ENCODE data around the gene PMPCA. TPM values are rescaled to one million over a fixed set of nuclear protein-coding genes. Genes with fewer than 3 reads are reported as not detected.
A peak's percentile ranks its signal among the peaks of the same experiment; 100 is the strongest.

Gene PMPCA
- total and polyA plus RNA-seq, 2 of the 13 experiments (the other 11 are each of a cell fraction or from before 2014, with no cell fraction given), result 70.2 to 88.4 TPM

DNA sequence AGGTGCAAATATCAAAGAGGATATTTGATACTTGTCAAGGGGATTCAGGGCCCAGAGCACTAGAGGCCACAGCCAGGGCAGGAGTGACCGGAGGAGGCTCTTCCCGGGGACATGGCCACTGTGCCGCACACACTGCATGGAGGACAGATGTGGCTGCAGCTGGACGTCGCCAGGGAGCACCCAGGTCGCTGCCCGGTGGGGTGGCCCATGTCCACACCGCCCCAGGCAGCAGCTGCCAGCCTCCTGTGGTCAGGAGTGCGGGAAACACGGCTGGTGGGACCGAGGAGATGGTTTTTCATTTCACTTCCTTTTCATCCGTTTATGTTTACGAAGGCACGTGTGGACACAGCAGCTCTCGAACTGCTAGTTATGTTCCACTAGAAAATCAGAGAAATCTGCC, 57.3 kb downstream of the PMPCA start:
- H3K4me2 ChIP-seq (ENCODE audit: low read depth, low read length), result no peak overlapping the region
- FAIRE-seq, result no peak
- H4K20me1 ChIP-seq (ENCODE audit: insufficient read depth, low read length), result peaks cover 3% of the 10 kb centered on the region; the same call in 1 of the 2 replicates
- H3K9me3 ChIP-seq (ENCODE audit: low read length), result no peaks in the 10 kb centered on the region
- peaks cover 52 to 96% of the 10 kb centered on the region in 2 experiments for H3K36me3 ChIP-seq (replicated peaks in 1 of 2; ENCODE audit: control insufficient read depth in 1 of 2, insufficient read depth in 2 of 2, low read length in 2 of 2)
- no peaks in the 10 kb centered on the region for H3K27me3 ChIP-seq (ENCODE audit: control insufficient read depth in 1 of 2, insufficient read depth in 2 of 2, low read length in 2 of 2)
- H3K79me2 ChIP-seq (ENCODE audit: insufficient read depth, low read length), result no peaks in the 10 kb centered on the region
- TF ChIP-seq ZFY (CRISPR knock-in tag; IDR thresholded peaks at IDR 0.05) (no peak), AGO2 (optimal IDR thresholded peaks at IDR 0.05; ENCODE audit: low read depth, low read length) (peak; percentile 23)
- H3K9ac ChIP-seq (ENCODE audit: insufficient read depth, low read depth, low read length), result no peak overlapping the region
- H3K4me3 ChIP-seq (replicated peaks in 1 of 3; ENCODE audit: insufficient read depth in 1 of 3, low read depth in 2 of 3, low read length in 3 of 3), result no peak overlapping the region
- no peak overlapping the region for H2AFZ ChIP-seq (ENCODE audit: low read length)
- 97% methylated on average over 15 of the region's 15 CpGs for WGBS (ENCODE audit: low lambda C conversion rate)
- in situ Hi-C loops (cut with HindIII; ENCODE audit: extremely low pct_ligation_motif_present, low pct_unique_long_range_greater_than_20kb) (no loop called here), intact Hi-C loops (cut with micrococcal nuclease; ENCODE audit: unreplicated experiment) (no loop called here)
- CTCF ChIA-PET (ENCODE audit: low intra/inter-chr PET ratio, low total read pairs), result no interaction called here
- no peaks in the 10 kb centered on the region for H3K4me1 ChIP-seq (ENCODE audit: insufficient read depth, low read length)
- no peak overlapping the region for H3K27ac ChIP-seq (ENCODE audit: extremely low read length, insufficient read depth, low read length)
- no TSS peak for BruUV-seq (replicated peaks)
- DNase-seq (ENCODE audit: low spot score), result no peak
- POLR2A ChIA-PET, result no interaction called here
- ATAC-seq, result no peak

DNA sequence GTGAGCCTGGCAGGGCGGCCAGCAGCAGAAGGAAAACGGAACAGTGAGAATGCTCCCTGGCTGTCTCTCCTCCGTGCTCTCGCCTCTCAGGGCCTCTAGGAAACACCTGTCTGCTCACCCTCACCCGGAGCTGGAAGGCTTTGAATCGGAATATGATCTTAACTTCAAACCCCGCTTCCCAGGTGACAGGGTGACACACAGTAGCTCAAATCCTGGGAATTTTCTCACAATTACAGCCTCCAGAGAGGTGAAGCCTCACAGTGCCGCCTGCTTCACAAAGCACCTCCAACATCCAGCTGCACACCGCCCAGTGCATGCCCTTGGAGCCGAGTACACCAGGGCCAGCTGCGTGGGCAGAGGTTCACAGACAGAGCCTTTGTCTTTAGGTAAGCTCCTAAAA, 59.9 kb downstream of the PMPCA start:
- WGBS (ENCODE audit: low lambda C conversion rate), result 95% methylated on average over 9 of the region's 11 CpGs
- H3K9ac ChIP-seq (ENCODE audit: insufficient read depth, low read depth, low read length), result no peak overlapping the region
- TF ChIP-seq RAD51 (IDR thresholded peaks at IDR 0.05; ENCODE audit: borderline replicate concordance), result no peak
- no peak for TF ChIP-seq ZFY (CRISPR knock-in tag; IDR thresholded peaks at IDR 0.05)
- TF ChIP-seq ZNF337 (CRISPR knock-in tag; IDR thresholded peaks at IDR 0.05; ENCODE audit: borderline replicate concordance, low read depth), result no peak
- TF ChIP-seq EEA1 (CRISPR knock-in tag; IDR thresholded peaks at IDR 0.05; ENCODE audit: borderline replicate concordance), result no peak
- no peak for TF ChIP-seq ZNF572 (CRISPR knock-in tag; IDR thresholded peaks at IDR 0.05)
- no peak for TF ChIP-seq U2AF1 (optimal IDR thresholded peaks at IDR 0.05; ENCODE audit: low read depth, low read length)
- TF ChIP-seq MTA3 (CRISPR knock-in tag; IDR thresholded peaks at IDR 0.05), result no peak
- TF ChIP-seq, protein P1, sequence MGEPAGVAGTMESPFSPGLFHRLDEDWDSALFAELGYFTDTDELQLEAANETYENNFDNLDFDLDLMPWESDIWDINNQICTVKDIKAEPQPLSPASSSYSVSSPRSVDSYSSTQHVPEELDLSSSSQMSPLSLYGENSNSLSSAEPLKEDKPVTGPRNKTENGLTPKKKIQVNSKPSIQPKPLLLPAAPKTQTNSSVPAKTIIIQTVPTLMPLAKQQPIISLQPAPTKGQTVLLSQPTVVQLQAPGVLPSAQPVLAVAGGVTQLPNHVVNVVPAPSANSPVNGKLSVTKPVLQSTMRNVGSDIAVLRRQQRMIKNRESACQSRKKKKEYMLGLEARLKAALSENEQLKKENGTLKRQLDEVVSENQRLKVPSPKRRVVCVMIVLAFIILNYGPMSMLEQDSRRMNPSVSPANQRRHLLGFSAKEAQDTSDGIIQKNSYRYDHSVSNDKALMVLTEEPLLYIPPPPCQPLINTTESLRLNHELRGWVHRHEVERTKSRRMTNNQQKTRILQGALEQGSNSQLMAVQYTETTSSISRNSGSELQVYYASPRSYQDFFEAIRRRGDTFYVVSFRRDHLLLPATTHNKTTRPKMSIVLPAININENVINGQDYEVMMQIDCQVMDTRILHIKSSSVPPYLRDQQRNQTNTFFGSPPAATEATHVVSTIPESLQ (CRISPR knock-in tag; conservative IDR thresholded peaks at IDR 0.05), result no peak
- TF ChIP-seq ZNF761 (CRISPR knock-in tag; conservative IDR thresholded peaks at IDR 0.05), result no peak
- FAIRE-seq, result no peak
- no peaks in the 10 kb centered on the region for H3K4me1 ChIP-seq (ENCODE audit: insufficient read depth, low read length)
- H2AFZ ChIP-seq (ENCODE audit: low read length), result no peak overlapping the region
- ChIA-PET CTCF (ENCODE audit: low intra/inter-chr PET ratio, low total read pairs) (no interaction called here), POLR2A (no interaction called here)
- in situ Hi-C loops (cut with HindIII; ENCODE audit: extremely low pct_ligation_motif_present, low pct_unique_long_range_greater_than_20kb) (no loop called here), intact Hi-C loops (cut with micrococcal nuclease; ENCODE audit: unreplicated experiment) (no loop called here)
- no peaks in the 10 kb centered on the region for H3K9me3 ChIP-seq (ENCODE audit: low read length)
- no peak overlapping the region for H3K27ac ChIP-seq (ENCODE audit: extremely low read length, insufficient read depth, low read length)
- H3K79me2 ChIP-seq (ENCODE audit: insufficient read depth, low read length), result no peaks in the 10 kb centered on the region
- H3K27me3 ChIP-seq (ENCODE audit: control insufficient read depth in 1 of 2, insufficient read depth in 2 of 2, low read length in 2 of 2), result no peaks in the 10 kb centered on the region
- peaks cover 50 to 97% of the 10 kb centered on the region in 2 experiments for H3K36me3 ChIP-seq (replicated peaks in 1 of 2; ENCODE audit: control insufficient read depth in 1 of 2, insufficient read depth in 2 of 2, low read length in 2 of 2)
- no peak for ATAC-seq
- no peak overlapping the region for H3K4me2 ChIP-seq (ENCODE audit: low read depth, low read length)
- BruUV-seq (replicated peaks), result no TSS peak
- no peak overlapping the region for H3K4me3 ChIP-seq (replicated peaks in 1 of 3; ENCODE audit: insufficient read depth in 1 of 3, low read depth in 2 of 3, low read length in 3 of 3)
- peaks cover 10% of the 10 kb centered on the region; the same call in 1 of the 2 replicates for H4K20me1 ChIP-seq (ENCODE audit: insufficient read depth, low read length)
- no peak for DNase-seq (ENCODE audit: low spot score)

All from HepG2 (cell line).